Ovary (tissue), 3 donors: ENCODE results near the gene GBE1.

Experiments used
- EP300 ChIP-seq: sonication (generic); formaldehyde crosslinking; IDR thresholded peaks from one replicate; pipeline ENCODE4 v1.6.1; 2017; ENCODE audit warnings: antibody characterized with exemption
- POLR2A ChIP-seq: fragments of 450-650 bp; IDR thresholded peaks from one replicate; pipeline ENCODE4 v1.6.1; 2017; ENCODE audit warnings: antibody characterized with exemption, mild to moderate bottlenecking, moderate library complexity
- TF ChIP-seq, protein P1 (sequence below), 3 donors: fragments of 450-650 bp in 2 of 3; fragments of 200-600 bp in 1 of 3; IDR thresholded peaks; one replicate each; pipeline versions ENCODE4 v1.5.1 to v1.8.0; 2016 to 2022; ENCODE audit warnings: antibody characterized with exemption in 3 of 3, mild to moderate bottlenecking in 1 of 3
- donor health status: DM: no; HTN: no; CAD: no.

DNA sequence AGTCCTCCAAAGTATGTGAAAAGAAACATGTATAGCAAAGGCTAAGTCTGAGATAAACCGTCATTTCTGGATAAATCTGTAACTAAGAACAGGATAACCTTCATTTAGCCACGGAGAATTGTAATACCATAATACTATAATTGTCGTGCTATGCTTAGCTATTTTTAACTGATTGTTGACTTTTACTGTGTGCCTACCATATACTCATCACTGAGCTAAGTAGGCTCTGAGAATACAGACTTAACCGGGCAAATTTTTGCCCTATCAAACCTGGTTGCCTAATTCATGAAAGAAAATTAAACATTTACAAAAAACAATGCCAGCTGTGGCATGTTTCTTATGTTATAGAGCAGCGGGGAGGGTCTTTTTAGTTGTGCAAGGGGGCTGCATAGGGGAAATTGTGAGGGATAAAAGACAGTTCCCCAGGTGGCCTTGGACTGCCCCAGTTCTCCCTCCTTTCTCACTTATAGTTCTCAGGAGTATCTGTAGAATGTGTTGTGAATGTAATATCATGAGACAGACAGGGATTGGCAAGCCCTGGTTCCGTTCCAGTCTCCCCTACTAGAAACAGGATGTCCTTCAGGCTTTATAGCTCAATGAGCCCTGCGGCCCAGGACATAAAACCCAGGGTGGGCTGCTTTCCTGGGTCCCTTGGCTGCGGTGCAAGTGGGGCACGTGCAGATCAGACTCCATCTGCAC lies 318.5 kb downstream of the GBE1 start:
- TF ChIP-seq, protein P1, sequence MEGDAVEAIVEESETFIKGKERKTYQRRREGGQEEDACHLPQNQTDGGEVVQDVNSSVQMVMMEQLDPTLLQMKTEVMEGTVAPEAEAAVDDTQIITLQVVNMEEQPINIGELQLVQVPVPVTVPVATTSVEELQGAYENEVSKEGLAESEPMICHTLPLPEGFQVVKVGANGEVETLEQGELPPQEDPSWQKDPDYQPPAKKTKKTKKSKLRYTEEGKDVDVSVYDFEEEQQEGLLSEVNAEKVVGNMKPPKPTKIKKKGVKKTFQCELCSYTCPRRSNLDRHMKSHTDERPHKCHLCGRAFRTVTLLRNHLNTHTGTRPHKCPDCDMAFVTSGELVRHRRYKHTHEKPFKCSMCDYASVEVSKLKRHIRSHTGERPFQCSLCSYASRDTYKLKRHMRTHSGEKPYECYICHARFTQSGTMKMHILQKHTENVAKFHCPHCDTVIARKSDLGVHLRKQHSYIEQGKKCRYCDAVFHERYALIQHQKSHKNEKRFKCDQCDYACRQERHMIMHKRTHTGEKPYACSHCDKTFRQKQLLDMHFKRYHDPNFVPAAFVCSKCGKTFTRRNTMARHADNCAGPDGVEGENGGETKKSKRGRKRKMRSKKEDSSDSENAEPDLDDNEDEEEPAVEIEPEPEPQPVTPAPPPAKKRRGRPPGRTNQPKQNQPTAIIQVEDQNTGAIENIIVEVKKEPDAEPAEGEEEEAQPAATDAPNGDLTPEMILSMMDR (IDR thresholded peaks at IDR 0.05) = no peak
- TF ChIP-seq EP300 = no peak
- no peak for TF ChIP-seq POLR2A
